ENCODE data around the gene RMND5B. TPM values are rescaled to one million over a fixed set of nuclear protein-coding genes. Genes with fewer than 3 reads are reported as not detected.

The RMND5B gene
- total and polyA plus RNA-seq, 10 of the 15 experiments (the other 5 are each of a cell fraction or from before 2014, with no cell fraction given), result 1.6 to 50.7 (median 30.9) TPM

GRCh38 chr5:178113141-178113787 lies 17.6 kb upstream of the RMND5B start, which contains the start of gene N4BP3 (continued):
- peak; percentile 72 for TF ChIP-seq HDAC6 (IDR thresholded peaks at IDR 0.05; ENCODE audit: unreplicated experiment)
- no peak for TF ChIP-seq IRF3 (IDR thresholded peaks at IDR 0.05)
- peak; percentile 88 for TF ChIP-seq NR2F1 (conservative IDR thresholded peaks at IDR 0.05)
- TF ChIP-seq EED (IDR thresholded peaks at IDR 0.05; ENCODE audit: low read depth), result no peak
- peak; percentile 67 for TF ChIP-seq KLF5 (IDR thresholded peaks at IDR 0.05; ENCODE audit: partially characterized antibody)
- TF ChIP-seq SMC3 (IDR thresholded peaks at IDR 0.05; ENCODE audit: borderline replicate concordance, low read length), result no peak
- no peak for TF ChIP-seq ETV6 (conservative IDR thresholded peaks at IDR 0.05 in 1 of 2, IDR thresholded peaks at IDR 0.05 in 1 of 2; ENCODE audit: borderline replicate concordance in 1 of 2, low read depth in 1 of 2)
- TF ChIP-seq TCF7 (IDR thresholded peaks at IDR 0.05; ENCODE audit: borderline replicate concordance), result no peak
- TF ChIP-seq ZBED1 (IDR thresholded peaks at IDR 0.05; ENCODE audit: borderline replicate concordance), result no peak
- TF ChIP-seq CBFB (IDR thresholded peaks at IDR 0.05; ENCODE audit: low read depth), result no peak
- TF ChIP-seq STAT3 (IDR thresholded peaks at IDR 0.05; ENCODE audit: low read depth, low read length), result no peak
- TF ChIP-seq PKNOX1 (IDR thresholded peaks at IDR 0.05), result no peak
- no peak for TF ChIP-seq SREBF1 (IDR thresholded peaks at IDR 0.05; ENCODE audit: low read length)
- TF ChIP-seq CHD4 (IDR thresholded peaks at IDR 0.05), result no peak
- TF ChIP-seq SIN3A (IDR thresholded peaks at IDR 0.05; ENCODE audit: low read depth, low read length), result peak; percentile 57; the same call in 1 of the 2 replicates
- no peak for TF ChIP-seq HSF1 (IDR thresholded peaks at IDR 0.05; ENCODE audit: low read depth, low read length)

Measured in GM12878 (cell line).